Epithelial cell of esophagus (primary cell): ENCODE data around the gene IDUA.
"Not testable (repeated sequence)": the region's sequence is repeated elsewhere in the genome, so short reads cannot be mapped to it uniquely, and the experiment has no call there.

Source experiments
- DNase-seq: peaks from one replicate; pipeline ENCODE4 v3.0.0; 2010; ENCODE audit warnings: low read depth
- H3K4me3 ChIP-seq: 2 replicates; pipeline ENCODE4 v1.5.1; 2011; ENCODE audit warnings: mild to moderate bottlenecking, low read length, control low read depth
- TF ChIP-seq, protein P1 (sequence below): IDR thresholded peaks from 2 replicates; pipeline ENCODE4 v1.5.1; 2011; ENCODE audit warnings: low read depth, mild to moderate bottlenecking, low read length, control low read depth, inconsistent platforms; ENCODE audit not compliant: insufficient read depth; ENCODE audit errors: missing control alignments

IDUA gene

DNA sequence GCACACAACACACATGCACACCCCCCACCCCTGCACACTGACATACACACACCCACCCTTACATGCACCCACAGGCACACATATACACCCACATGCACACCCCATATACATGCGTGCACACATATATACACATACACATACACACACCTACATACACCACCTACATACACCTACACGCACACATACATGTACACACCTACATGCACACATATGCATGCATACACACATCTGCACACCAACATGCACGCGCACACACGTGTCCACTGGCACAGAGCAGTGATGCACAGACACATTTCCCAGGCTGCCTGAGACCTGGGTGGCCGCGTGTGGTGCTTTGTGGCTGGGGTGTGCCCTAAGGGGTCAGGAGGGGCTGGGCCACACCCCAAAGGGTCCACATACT is 56.3 kb downstream of the IDUA start:
- DNase-seq, result no peak
- TF ChIP-seq, protein P1, sequence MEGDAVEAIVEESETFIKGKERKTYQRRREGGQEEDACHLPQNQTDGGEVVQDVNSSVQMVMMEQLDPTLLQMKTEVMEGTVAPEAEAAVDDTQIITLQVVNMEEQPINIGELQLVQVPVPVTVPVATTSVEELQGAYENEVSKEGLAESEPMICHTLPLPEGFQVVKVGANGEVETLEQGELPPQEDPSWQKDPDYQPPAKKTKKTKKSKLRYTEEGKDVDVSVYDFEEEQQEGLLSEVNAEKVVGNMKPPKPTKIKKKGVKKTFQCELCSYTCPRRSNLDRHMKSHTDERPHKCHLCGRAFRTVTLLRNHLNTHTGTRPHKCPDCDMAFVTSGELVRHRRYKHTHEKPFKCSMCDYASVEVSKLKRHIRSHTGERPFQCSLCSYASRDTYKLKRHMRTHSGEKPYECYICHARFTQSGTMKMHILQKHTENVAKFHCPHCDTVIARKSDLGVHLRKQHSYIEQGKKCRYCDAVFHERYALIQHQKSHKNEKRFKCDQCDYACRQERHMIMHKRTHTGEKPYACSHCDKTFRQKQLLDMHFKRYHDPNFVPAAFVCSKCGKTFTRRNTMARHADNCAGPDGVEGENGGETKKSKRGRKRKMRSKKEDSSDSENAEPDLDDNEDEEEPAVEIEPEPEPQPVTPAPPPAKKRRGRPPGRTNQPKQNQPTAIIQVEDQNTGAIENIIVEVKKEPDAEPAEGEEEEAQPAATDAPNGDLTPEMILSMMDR, result no peak
- no peak overlapping the region for H3K4me3 ChIP-seq

DNA sequence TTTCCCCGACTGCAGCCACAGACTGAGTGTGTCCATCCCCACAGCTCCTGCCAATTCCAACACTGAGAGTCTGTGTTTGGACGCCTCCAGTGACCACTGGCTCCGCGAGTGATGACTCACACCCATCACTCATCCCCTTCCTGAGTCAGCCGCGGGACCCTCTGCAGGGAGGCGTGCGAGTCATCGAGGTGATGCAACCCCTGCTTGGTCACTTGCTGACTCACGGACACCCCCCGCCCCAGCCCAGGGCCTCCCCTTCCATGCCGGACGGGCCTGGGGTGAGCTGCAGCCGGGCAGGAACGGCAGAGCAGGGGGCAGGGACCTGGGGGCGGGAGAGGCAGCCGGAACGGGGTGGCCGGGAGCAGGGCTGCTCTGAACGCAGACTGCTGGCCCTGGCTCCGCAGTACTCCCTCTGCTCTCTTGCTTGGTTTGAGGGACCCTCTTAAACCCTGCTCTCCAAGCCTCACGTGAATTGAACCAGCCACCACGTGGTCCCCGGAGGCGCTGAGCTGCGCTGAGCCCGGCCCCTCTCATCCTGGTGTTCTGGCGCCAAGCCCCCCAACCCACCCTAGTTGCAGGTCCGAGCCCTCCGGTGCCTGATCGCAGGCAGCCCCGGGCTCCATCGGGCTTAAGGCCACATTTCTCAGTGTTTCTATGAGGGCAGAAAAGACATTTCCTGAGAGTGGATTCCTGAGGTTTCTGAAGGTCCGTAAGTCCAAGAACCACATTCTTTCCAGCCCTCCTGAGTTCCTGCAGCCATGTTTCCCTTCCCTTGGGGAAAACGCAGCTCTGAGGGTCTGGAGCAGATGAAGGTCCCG is 57.0 kb downstream of the IDUA start:
- TF ChIP-seq, protein P1, result no peak
- peak; percentile 98 for DNase-seq
- H3K4me3 ChIP-seq, result no peak overlapping the region

DNA sequence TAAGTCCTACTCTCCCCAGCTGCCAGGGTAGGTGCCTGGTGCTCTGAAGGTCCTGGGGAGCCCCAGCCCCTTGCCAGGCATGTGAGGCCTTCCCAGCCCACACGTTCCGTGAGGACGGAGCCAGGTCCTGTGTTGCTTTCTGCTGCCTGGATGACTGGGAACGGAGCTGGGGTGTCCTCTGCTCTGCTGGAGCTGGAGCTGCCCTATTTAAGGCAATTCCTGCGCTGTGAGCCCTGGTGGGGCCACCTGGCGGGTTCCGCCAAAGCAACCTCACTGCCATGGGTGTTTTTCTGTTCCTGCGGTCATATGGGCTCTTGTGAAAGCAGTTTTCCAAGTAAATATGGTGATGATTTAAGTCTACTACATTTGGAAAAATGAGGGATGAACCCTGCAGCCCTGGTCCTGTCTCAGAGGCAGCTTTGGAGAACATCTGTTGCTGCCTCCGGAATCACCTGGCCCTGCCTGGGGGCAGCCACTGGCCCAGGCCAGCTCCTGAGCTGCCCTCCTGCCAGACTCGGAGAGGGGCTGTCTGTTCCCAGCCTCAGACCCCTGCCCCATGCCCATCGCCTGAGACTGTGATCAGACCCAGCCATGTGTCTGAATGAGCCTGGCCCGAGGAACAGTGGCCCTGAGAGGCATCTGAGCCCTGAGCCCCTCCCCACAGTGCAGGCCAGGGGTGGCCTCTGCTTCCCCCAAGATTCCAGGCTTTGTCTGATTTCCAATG is 57.8 kb downstream of the IDUA start:
- no peak overlapping the region for H3K4me3 ChIP-seq
- no peak for DNase-seq
- TF ChIP-seq, protein P1, result no peak

DNA sequence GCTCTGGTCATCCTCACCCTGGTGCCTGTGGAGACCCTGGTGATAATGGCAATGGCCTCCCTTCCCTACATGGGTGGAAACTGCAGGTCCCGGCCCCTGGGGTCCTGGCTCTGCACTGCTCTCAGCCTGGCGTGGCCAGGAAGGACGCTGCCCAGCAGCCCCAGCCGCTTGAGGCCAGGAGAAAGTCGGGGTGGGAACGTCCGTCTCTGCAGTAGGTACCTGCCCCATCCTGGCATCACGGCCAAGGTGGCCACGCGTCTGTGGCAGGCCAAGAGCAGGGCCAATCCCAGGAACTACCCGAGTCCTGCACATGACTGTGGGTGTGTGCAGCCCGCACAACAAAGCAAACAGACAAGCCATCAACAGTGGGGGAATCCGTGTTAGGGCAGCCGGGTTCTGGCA is 58.4 kb downstream of the IDUA start:
- no peak for DNase-seq
- H3K4me3 ChIP-seq, result no peak overlapping the region
- TF ChIP-seq, protein P1, result no peak

DNA sequence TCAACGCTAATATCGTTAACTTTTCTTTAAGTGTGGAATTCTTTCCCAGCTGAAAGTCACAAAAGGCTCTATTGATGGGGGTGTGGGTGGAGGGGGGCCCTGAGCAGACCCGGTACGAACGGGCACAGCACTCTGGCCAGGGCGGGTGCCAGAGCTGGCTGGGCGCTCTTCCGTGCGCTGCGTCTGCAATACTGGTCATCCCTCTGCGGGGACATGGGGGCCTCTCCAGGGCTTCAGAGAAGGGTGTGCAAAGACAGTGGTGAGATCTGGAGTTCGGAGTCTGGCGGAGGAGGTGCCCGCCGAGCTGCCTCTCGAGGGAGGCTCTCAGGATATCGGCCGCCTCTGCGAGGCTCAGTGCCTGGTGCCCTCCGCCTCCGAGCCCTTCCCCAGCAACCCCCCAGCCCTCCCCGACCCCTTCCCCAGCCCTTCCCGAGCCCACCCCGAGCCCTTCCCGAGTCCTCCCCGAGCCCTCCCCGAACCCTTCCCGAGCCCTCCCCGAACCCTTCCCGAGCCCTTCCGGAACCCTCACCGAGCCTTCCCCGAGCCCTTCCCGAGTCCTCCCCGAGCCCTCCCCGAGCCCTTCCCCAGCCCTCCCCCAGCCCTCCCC is 58.9 kb downstream of the IDUA start:
- DNase-seq, result no peak
- no peak overlapping the region for H3K4me3 ChIP-seq
- TF ChIP-seq, protein P1, result no peak

DNA sequence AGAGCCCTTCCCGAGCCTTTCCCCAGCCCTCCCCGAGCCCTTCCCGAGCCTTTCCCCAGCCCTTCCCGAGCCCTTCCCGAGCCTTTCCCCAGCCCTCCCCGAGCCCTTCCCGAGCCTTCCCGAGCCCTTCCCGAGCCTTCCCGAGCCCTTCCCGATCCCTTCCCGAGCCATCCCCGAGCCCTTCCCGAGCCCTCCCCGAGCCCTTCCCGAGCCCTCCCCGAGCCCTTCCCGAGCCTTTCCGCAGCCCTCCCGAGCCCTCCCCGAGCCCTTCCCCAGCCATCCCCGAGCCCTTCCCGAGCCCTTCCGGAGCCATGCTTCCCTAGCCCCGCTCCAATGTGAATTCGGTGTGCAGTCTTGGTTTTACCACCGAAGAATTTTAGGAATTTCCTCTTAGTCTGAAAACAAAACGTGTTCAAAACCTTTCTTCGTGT is 59.8 kb downstream of the IDUA start:
- H3K4me3 ChIP-seq, result not testable (repeated sequence)
- peak; percentile 63 for DNase-seq

DNA sequence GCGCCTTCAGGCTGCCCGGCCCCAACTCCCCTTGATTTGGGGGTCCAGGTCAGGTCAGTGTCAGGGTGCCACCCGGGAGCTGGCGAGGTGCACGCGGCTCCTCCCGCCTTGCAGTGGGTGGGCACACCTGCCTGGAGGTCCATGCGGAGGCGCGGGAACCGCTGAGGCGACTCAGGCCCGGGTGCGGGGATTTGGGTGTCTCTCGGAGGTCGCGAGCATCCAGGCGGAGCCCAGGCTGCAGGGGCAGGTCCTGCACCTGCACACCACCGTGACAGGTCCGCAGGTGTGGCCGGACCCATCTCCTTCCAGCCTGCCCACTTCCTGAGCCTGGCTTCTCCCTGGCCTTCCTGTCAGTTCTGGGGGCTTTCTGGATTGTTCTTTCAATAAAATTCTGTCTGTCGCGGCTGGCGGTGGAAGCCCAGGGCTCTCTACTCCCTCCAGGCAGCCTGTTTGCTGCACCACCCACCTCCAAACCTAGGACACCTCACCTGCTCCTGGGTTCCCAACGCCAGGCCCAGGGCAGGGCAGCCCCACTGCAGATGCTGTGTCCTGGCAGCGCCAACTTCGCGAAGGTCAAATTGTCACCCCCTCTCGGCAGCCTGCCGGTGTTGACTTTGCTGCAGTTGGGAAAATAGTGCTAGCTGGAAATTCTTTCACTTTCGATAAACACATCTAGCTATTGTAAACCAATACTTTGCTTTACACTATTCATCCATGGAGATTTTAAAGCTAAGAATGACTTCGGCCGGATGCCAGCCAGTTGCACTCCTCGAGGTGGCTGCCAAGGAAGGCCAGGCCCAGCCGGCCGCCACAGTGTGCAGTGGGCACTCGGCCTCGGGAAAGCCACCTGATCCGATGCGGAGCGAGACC is 60.5 kb downstream of the IDUA start:
- TF ChIP-seq, protein P1, result no peak
- no peak overlapping the region for H3K4me3 ChIP-seq
- no peak for DNase-seq
